HG03108 (cell line): ENCODE results near the gene HIVEP1.
"Not testable (repeated sequence)": the region's sequence is repeated elsewhere in the genome, so short reads cannot be mapped to it uniquely, and the experiment has no call there.

Experiments
- ATAC-seq: cut with Tn5 transposase; IDR thresholded peaks from one replicate; pipeline ENCODE4 v1.9.1; 2021; ENCODE audit warnings: moderate library complexity; ENCODE audit not compliant: unreplicated experiment

Gene HIVEP1

GRCh38 chr6:12176782-12177181, 164.7 kb downstream of the HIVEP1 start:
- not testable (repeated sequence) for ATAC-seq

DNA sequence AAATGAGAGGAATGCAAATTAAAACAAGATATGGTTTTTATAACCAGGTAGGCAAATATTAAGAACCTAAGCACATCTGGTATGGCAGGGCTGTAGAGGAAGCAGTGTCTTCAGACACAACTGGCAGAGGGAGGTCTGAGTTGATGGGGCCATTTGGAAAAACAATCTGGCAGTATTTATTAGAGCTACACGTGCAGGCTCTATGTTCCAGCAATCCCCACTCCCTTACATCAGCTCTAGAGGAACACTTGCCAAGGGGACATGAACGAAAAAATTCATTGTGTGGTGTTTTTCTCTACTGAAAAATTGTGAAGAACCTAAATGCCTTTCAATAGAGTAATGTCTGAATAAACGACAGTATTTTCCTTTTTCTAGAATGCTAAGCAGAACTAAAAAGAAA, 166.4 kb downstream of the HIVEP1 start:
- ATAC-seq: no peak

DNA sequence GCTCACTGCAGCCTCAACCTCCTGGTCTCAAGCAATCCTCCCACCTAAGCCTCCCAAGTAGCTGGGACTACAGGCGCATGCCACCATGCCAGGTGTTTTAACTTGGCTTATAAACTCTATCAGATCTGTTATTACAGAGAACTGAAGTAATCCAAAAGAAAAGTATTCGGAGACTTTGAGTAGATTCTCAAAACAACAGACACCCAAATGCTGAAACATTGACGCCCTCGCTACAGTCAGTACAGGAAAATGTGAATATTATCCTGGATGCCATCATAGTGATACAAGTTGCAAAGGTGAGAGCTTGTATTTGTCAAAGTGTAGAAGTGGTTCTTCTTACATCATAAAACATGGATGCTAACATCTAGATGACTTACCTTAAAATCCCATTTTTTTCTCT, 169.4 kb downstream of the HIVEP1 start:
- ATAC-seq: no peak

- no peak for ATAC-seq
These were observed 170.6 kb downstream of the HIVEP1 start for GRCh38 chr6:12182676-12183075.

DNA sequence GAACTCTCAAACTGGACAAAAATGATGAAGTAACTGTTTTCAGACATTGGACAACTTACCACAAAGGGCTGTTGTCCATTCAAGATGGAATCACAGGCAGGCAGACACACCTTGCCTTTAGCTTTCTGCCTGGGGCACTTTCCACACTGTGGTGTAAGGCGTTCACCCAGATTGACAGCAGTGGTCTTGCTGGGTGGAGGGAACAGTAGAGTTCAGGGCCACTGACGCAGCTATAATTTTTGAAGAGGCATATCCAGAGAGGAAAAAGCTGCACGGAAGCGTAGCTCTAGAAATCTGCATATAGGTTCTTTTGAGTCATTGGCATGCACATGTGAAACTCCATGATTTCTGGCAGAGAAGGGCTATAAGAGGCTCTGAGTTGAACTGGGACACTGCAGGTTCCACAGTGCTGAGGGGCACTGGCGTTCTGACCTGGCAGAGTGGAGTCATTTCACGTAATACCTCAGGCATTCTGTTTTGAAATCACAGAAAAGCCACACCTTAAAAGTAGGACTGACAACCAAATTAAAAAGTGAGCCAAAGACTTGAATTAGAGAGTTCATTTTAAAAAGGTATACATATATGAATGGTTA, 173.1 kb downstream of the HIVEP1 start:
- ATAC-seq: no peak

DNA sequence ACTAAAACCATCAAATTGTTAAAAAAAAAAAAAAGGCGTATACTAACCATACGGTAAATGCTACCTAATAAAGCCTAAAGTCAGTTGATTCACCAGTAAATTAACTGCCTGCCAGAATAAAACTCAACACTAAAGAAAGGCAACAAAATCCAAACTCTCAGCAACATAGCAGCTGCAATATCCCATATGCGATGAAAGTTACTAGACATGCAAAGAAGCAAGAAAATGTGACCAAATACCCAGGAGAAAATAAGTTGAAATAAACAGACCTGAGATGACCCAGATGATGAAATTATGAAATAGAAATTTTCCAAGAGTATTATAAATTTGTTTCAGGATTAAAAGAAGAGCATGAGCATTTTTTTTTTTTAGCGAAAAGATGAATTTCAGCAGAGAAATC, 174.4 kb downstream of the HIVEP1 start:
- ATAC-seq: no peak

DNA sequence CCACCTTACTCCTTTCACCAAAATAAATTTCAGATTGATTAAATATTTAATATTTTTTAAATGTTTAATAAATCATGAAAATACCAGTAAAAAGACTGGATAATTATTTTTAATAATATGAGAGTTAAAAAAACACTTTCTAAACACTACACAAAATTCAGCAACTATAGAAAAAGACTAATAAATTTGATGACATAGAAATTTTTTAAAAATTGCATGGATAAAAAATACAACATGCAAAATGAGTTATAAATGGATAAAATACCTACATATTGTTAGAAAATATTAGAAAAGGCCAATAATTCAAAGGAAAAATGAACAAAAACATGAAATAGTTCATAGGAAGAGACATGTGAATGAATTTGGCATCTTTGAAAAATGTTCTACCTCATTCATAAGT, 177.0 kb downstream of the HIVEP1 start:
- no peak for ATAC-seq

DNA sequence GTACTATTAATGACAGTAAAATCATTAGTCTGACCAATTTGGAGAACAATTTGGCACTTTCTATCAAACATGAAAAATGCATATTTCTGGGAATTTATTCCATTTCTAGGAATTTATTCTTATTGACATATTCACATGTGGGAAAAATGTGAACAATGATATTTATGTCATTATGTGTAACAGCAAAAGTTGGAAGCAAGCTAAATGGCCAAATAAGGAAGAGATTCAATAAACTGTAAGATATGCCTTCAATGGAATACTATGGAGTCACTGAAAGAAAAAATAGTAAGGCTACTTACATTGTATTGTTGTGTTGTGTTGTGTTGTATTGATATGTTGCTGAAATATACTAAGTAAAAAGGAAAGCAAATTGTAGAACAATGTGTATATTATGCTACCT, 177.5 kb downstream of the HIVEP1 start:
- no peak for ATAC-seq

DNA sequence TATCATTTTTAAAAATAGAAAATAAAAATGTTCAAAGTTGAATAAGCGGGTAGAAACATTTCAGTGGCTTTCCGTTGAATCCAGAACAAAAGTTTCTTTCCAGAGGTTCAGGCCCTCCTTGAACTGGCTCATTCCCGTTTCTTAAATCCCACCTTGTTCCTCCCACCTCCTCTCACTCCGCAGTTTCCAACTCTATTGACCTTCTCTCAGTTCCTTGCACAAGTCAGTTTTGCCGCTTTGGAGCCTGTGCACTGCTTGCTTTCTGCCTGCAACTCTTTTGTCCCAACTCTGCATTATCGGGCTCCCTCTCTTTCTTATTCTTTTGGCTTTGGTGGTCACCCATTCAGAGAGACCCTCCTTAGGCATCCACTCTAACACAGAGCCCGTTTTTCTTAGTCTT, 178.1 kb downstream of the HIVEP1 start:
- ATAC-seq: no peak

GRCh38 chr6:12196326-12196936, 184.3 kb downstream of the HIVEP1 start:
- no peak for ATAC-seq

DNA sequence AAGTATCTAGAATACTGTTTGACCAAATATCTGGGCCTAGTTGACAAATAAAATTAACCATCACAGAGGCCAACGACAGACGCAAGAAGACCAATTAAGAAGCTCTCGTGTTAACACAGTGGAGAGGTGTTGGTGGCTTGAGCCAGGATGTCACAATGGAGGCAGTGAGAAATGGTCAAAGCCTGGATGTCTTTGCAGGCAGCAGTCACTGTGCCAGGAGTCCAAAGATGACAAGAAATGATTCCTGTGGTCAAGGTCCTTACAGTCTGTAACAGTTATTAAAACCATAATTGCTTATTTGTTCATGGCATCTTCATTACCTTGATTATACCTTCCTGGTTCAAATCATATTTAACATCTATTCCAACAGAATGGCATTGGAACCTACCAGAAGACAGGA, 186.7 kb downstream of the HIVEP1 start:
- no peak for ATAC-seq

DNA sequence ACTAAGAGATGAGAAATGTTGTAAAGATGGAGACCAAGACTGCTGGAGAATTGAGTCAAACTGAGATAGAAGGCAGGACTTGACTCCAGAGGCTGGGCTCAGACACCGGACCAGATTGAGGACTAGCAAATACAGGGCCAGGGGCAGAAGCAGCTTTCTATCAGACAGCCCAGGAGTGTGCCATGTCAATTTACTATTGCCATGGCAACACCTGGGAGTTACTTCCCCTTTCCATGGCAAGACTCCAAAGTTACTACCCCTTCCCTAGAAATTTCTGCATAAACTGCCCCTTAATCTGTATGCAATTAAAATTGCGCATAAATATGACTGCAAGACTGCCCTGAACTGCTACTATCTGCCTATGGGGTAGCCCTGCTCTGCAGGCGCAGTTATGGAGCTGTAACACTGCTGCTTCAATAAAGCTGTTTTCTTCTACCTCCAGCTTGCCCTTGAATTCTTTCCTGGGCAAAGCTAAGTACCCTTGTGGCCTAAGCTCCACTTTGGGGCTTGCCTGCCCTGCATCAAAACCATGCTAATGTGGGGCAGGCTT, 188.0 kb downstream of the HIVEP1 start:
- no peak for ATAC-seq

DNA sequence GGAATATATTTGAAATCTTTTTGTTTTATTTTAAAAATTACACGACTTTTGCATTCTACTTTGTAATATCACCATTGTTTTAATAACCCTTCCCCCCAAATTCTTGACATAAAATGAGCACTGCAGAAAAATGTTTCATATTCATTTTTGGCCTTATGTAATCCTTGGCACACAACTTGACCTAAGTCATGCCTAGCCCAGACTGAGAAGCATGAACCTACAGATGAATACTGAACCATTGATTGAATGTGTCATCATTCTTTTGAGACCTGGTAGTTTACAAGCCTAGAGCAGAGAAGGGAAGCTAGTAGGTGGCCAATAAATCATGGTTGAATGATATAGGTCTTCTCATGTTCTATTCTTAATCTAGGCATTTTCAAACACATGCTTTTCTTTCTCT, 188.6 kb downstream of the HIVEP1 start:
- no peak for ATAC-seq

- no peak for ATAC-seq
These were observed 190.9 kb downstream of the HIVEP1 start for GRCh38 chr6:12203001-12203400.

DNA sequence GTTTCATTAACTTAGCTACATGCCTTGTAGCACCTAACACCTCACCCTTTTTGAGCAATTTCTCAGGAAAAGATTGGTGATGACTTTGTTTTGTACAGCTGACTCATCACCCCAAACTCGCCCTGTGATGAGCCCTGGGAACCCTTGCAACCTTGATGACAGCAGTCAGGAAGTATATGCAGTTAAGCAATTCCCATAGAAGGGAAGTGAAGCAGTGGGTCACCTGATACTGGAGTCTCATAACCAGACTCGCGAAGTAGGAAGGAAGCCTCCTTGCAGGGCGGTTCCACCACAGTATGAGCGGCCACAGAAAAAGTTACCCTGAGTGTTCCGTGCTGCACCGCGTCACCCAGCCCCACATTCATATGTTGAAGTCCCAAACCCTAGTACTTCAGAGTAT, 196.1 kb downstream of the HIVEP1 start:
- ATAC-seq: no peak

GRCh38 chr6:12208673-12209072, 196.6 kb downstream of the HIVEP1 start:
- ATAC-seq: no peak
